ENCODE results near the gene ALG12. TPM values are rescaled to one million over a fixed set of nuclear protein-coding genes. Genes with fewer than 3 reads are reported as not detected.

The ALG12 gene
- total and polyA plus RNA-seq, 2 of the 13 experiments (the other 11 are each of a cell fraction or from before 2014, with no cell fraction given), result 7.8 to 15.8 TPM

GRCh38 chr22:49958931-49959781, 40.9 kb upstream of the ALG12 start (continued):
- TF ChIP-seq ZNF318 (CRISPR knock-in tag; IDR thresholded peaks at IDR 0.05) (no peak), PHB2 (IDR thresholded peaks at IDR 0.05; ENCODE audit: partially characterized antibody) (no peak), AKAP8 (CRISPR knock-in tag; IDR thresholded peaks at IDR 0.05) (peak; percentile 78; the same call in 1 of the 2 replicates), FOXO4 (CRISPR knock-in tag; conservative IDR thresholded peaks at IDR 0.05) (no peak), MAZ (IDR thresholded peaks at IDR 0.05; ENCODE audit: borderline replicate concordance, low read depth, low read length) (peak; percentile 77; the same call in 1 of the 2 replicates), MAZ (CRISPR knock-in tag; IDR thresholded peaks at IDR 0.05; ENCODE audit: low read depth) (peak; percentile 44), ISL2 (CRISPR knock-in tag; IDR thresholded peaks at IDR 0.05) (no peak), ZNF710 (CRISPR knock-in tag; IDR thresholded peaks at IDR 0.05; ENCODE audit: borderline replicate concordance) (no peak), SMYD3 (CRISPR knock-in tag; IDR thresholded peaks at IDR 0.05) (no peak), BCL3 (CRISPR knock-in tag; IDR thresholded peaks at IDR 0.05) (0 out of 2 replicates have a peak, but pooled peaks have one; percentile 47), ZNF746 (CRISPR knock-in tag; IDR thresholded peaks at IDR 0.05) (peak; percentile 57; the same call in 1 of the 2 replicates), ZNF557 (CRISPR knock-in tag; IDR thresholded peaks at IDR 0.05) (0 out of 2 replicates have a peak, but pooled peaks have one; percentile 38), ZNF136 (CRISPR knock-in tag; IDR thresholded peaks at IDR 0.05; ENCODE audit: low read depth) (no peak), RORA (CRISPR knock-in tag; IDR thresholded peaks at IDR 0.05) (no peak), ZNF7 (CRISPR knock-in tag; IDR thresholded peaks at IDR 0.05) (no peak)
